Measurements from ENCODE around the gene ZBTB16. TPM values are rescaled to one million over a fixed set of nuclear protein-coding genes. Genes with fewer than 3 reads are reported as not detected.

Gene ZBTB16
- total and polyA plus RNA-seq, 12 donors: 18.3 to 108 (median 54.6) TPM

DNA sequence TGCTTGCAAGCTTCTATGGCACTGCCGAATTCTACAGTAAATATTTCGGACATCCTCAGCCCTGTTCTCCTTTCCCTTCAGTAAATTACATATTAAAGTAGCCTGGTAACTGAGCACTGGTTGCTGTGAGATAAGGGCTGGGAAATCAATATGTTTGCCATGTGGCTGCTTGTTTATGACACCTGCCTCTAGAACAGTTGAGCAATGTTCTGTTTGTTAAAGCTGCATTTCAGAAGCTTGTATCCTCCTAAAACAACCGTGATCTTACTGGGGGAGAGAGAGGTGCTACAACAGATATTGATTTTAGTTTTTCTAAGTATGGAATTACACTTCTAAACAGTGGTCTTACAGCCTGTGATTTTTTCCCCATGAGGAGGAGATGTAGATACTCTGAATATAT lies 39.4 kb downstream of the ZBTB16 start:
- no peak for ATAC-seq
- H3K4me1 ChIP-seq: peaks cover 14 to 90% (median 78%) of the 10 kb centered on the region in 9 donors

DNA sequence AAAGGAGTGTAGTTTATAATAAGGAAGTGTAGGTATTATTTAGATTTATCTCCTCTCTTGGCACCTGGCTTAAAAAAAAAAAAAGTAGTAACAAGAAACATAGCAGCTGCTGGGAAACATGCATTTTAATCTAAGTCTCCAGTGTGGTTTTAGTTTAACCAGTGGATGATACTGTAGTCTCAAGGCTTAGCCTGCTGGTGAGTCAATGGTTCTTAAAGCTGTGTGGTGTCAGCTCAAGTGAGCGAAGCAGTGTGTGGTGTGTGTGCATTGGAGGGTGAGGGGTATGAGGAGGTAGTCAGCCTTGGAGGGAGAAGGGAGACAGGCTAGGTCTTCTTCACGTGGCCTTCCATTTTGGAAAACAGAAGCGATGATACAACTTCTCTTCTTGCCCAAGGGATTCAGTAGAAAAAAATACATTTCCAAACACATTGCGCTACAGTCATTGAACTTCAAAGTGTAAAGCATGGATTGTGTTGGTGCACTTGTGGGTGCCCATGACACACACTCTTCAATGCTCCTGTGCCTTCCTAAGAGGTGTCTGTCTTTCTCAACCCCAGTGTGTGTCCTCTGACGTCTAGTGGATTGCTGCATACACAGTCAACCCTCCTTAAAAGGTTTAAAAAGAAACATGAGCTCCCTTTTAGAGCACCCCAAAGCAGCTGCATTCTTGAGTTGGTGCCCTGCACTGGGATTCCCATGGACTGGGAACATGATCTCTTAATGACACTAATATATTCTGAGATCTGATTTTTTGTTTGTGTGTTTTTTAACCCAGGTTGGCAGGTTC lies 40.1 kb downstream of the ZBTB16 start:
- intact Hi-C loops (cut with DNase I): no loop called here
- H3K4me1 ChIP-seq: peaks cover 18 to 91% (median 83%) of the 10 kb centered on the region in 9 donors
- WGBS, 2 donors: 86% methylated on average over 5 of the region's 5 CpGs
- no peaks in the 10 kb centered on the region for H3K36me3 ChIP-seq
- H3K27ac ChIP-seq: peak overlapping the region in 5 of 10 donors; percentile 8 to 32 (median 17)
- no peak for DNase-seq
- H3K9me3 ChIP-seq: no peaks in the 10 kb centered on the region
- ATAC-seq: peak in 4 of 8 donors; percentile 18 to 46 (median 24)
- H3K27me3 ChIP-seq: no peaks in the 10 kb centered on the region
- TF ChIP-seq, protein P1, sequence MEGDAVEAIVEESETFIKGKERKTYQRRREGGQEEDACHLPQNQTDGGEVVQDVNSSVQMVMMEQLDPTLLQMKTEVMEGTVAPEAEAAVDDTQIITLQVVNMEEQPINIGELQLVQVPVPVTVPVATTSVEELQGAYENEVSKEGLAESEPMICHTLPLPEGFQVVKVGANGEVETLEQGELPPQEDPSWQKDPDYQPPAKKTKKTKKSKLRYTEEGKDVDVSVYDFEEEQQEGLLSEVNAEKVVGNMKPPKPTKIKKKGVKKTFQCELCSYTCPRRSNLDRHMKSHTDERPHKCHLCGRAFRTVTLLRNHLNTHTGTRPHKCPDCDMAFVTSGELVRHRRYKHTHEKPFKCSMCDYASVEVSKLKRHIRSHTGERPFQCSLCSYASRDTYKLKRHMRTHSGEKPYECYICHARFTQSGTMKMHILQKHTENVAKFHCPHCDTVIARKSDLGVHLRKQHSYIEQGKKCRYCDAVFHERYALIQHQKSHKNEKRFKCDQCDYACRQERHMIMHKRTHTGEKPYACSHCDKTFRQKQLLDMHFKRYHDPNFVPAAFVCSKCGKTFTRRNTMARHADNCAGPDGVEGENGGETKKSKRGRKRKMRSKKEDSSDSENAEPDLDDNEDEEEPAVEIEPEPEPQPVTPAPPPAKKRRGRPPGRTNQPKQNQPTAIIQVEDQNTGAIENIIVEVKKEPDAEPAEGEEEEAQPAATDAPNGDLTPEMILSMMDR (IDR thresholded peaks at IDR 0.05): no peak
- no peak overlapping the region for H3K4me3 ChIP-seq

More for the DNA sequence above, 39.4 kb downstream of the ZBTB16 start:
- Histone ChIP-seq H3K9me3 (no peaks in the 10 kb centered on the region), H3K4me3 (no peak overlapping the region), H3K27ac (peak overlapping the region in 2 of 10 donors; percentile 17 to 22), H3K27me3 (no peaks in the 10 kb centered on the region), H3K36me3 (no peaks in the 10 kb centered on the region)
- DNase-seq: no peak
- intact Hi-C loops (cut with DNase I): no loop called here
- 79 to 91% methylated on average over 3 of the region's 3 CpGs for WGBS, 2 donors
- TF ChIP-seq, protein P1 (IDR thresholded peaks at IDR 0.05): no peak

DNA sequence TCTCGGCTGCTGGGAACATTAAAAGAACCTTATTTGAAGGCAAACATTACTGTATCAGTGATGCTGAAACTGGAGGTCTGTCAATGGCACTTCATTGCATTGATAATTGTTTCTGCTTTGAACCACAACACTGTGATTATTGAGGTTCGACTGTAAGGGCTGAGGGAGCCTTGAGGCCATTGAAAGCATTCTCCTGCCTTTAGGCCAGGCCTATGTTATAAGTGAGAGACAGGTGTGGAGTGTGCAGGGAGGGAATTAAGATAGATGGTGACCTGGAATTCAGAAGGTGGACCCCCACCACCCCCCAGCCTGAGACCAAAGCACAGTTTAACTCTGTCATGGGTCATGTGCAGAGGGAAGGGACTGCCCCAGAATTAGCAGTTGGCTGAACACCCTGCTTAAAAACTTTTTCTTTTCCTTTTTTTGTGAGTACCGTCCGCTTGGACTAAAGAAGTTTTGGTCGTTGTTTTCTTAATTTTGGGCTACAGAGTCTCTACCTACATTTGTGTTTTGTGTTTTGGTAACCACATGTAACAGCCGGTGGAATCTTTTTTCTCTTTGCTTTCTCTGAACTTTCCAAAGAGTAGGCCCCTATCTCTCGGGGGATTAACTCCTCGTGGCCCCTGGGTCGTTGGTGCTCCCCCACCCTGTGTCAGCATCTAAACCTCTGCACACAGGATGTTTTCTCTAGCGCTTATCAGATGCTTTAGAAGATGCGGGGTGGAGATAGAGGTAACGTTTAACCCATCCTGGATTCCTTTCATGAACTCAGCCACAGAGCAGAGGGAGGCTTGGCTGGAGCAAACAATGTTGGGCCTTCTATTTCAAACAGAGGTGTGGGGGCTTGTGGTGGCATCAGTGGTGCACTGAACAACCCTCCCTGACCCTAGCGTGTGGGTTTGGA lies 43.7 kb downstream of the ZBTB16 start:
- 68 to 78% methylated on average over 13 of the region's 13 CpGs for WGBS, 2 donors
- Histone ChIP-seq H3K9me3 (no peaks in the 10 kb centered on the region), H3K27me3 (no peaks in the 10 kb centered on the region), H3K4me1 (peaks cover 9 to 92% (median 81%) of the 10 kb centered on the region in 9 donors), H3K4me3 (no peak overlapping the region), H3K27ac (no peak overlapping the region), H3K36me3 (peaks cover 0 to 9% (median 0%) of the 10 kb centered on the region in 9 donors)
- DNase-seq: no peak
- TF ChIP-seq, protein P1 (IDR thresholded peaks at IDR 0.05): no peak
- ATAC-seq: no peak
- intact Hi-C loops (cut with DNase I): no loop called here

DNA sequence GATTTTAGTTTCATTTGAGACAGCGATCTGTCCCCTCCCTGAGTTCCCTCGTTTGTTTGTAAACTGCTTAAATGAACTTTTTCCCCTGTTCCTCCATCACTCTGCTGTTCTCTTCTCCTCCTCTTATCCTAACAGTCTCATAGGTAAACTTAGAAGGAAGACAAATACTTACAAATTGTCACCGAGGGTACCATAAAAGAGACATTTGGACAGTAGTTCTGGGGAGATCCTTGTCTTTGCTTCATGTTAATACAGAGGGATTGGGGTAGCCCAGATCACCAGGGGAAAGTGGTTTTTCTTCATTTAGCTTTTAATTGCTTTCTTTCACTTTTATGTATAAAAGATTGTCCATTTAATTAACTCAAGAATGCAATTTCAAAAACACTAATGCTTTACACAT lies 46.1 kb downstream of the ZBTB16 start:
- TF ChIP-seq, protein P1 (IDR thresholded peaks at IDR 0.05): no peak
- Histone ChIP-seq H3K36me3 (peaks cover 0 to 9% (median 0%) of the 10 kb centered on the region in 9 donors), H3K27ac (no peak overlapping the region), H3K27me3 (no peaks in the 10 kb centered on the region), H3K4me1 (peaks cover 22 to 92% (median 83%) of the 10 kb centered on the region in 9 donors), H3K4me3 (no peak overlapping the region), H3K9me3 (no peaks in the 10 kb centered on the region)
- WGBS, 2 donors: 81 to 90% methylated on average over 3 of the region's 3 CpGs
- ATAC-seq (no peak), DNase-seq (no peak)
- intact Hi-C loops (cut with DNase I): no loop called here

Measured in heart right ventricle (tissue), 16 donors.